HK-2 (cell line): ENCODE measurements around the gene OR2J2.
"Not testable (repeated sequence)": the region's sequence is repeated elsewhere in the genome, so short reads cannot be mapped to it uniquely, and the experiment has no call there.

ENCODE experiments used
- DNase-seq: peaks from one replicate; pipeline ENCODE4 v3.0.0-alpha.2; 2018; ENCODE audit not compliant: unreplicated experiment

Gene OR2J2

DNA sequence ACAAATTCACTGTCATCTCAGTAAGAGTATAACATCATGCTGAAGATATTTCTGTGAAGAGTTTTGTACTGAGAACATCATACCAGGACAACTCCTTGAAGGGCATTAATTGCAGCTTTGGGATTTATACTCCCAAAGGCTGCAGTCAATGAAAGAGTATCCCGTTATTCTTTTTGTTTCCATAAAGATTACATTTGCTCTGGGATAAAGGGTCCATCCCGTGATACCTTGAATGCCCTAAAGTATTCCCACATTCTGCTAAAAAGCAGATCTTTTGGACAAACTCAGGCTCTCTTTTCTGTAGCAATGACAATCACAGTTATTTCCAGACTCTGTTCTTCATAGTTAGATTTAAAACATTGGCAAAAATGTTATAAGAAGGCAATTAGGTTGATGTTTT is at the start of gene OR2J2:
Gene OR2J2, plus strand, starts transcription at position 301 of the 400 bp plus-strand sequence. CDS start 2,729 bp downstream, outside the sequence.
- not testable (repeated sequence) for DNase-seq

DNA sequence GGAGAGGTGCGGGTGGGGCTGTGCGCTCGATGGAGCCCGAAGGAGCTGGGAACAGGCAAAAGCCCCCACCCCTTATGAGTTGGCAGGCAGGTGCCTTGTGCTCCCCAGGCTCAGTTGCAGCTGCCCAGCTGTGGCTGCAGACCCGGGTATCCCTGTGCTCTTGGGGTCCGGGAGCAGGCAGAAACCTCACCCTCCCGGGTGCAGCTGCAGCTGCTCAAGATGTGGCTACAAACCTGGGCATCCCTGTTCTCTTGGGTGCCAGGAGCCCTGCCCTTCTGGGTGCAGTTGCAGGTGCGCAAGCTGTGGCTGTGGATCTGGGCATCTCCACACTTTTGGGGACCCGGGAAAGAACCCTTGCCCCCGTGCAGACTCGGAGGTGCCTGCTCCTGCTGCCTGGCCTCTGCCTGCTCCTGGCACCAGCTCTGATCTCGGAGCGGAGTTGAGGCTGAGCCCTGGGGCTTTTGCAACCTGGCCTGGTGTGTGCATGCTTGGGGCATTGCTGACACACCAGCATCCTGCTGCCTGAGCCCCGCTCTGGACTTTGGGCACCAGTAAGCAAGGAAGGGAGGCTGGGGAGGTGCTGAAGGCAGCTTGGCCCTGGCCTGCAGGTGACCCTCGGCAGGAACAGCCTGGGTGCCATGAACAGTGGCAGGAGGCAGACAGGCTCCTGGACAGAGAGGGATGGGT is 41.2 kb upstream of the OR2J2 start:
- no peak for DNase-seq

DNA sequence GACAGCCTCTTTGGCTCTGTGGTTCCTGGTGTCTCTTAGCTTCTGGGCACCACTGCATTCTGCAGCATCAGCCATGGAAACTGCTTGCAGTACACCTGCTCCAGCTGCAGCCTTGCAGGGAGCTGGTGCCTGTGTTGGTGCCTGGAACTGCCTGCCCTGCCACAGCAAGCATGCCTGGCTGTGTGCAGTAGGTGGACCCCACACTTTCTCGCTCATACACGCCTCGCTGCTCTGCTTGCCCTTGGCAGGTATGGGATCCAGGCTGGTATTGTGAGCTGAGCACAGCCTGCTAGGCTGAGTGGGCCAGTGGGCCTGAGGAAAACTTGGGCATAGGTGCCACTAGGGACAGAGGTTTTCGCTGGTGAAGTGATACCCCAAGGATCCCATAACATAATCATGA is 40.1 kb upstream of the OR2J2 start:
- DNase-seq: no peak

DNA sequence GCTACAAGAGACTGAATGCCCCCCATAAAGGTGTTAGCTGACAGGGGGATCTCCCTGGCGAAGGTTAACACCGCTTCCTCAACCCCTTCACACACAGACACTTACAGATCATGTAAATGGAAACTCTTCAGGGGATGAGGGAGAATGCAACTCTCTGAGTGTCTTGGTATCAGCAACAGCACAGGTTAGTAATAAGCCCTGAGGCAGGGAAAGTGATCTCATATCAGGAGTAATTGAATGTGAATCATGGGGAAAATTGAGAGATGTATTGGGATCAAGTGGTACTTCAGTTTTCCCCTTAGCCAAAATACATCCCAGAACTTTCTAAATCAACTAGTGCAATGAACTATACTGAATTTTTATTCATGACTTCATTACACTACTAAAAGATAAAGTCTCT is 39.0 kb upstream of the OR2J2 start:
- no peak for DNase-seq

DNA sequence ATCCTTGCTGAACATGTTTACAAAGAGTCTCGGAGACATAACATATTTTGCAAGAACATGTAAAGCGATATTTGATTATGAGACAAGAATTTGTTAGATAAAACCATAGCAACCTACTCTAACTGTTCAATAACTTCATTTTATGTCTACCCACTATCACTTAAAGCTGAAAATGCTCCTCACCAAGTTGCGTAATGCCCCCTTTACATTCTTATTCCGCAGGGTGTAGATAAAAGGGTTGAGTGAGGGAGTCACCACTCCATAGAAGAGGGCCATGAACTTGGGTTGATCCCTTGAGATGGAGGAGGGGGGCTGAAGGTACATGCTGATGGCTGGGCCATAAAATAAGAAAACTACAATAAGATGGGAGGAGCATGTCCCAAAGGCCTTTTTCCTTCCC is 33.0 kb upstream of the OR2J2 start:
- DNase-seq: no peak

DNA sequence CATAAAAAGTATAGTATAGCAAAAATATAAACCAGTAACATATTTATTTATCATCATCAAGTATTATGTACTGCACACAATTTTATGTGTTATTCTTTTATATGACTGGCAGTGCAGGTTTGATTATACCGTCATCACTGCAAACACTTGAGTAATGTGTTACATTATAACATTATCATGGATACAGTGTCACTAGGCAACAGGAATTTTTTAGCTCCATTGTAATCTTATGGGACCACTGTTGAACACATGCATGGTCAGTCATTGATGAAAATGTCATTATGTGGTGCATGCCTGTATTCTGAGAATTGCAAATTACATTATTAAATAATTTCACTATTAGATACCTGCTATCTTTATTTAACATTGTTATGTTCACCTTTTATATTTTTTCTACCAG is 29.1 kb upstream of the OR2J2 start:
- DNase-seq: no peak

DNA sequence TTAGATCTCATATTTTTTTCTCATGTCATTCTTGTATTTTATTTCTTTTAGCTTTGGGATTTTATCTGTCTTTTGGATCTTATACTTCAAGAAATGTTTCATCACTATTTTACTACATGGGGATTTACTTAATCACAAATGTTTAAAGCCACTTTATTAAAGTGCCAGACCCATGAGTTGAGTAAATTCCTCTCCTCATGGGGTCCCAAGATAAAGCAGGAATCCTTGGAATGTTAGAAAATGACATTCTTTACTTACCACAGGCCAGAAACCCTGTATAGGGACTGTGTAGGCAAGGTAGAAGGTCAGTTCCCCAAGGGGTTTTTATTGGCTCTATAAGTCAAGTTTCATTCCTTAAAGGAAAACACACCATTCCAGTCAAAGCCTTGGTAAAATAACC is 28.4 kb upstream of the OR2J2 start:
- no peak for DNase-seq

DNA sequence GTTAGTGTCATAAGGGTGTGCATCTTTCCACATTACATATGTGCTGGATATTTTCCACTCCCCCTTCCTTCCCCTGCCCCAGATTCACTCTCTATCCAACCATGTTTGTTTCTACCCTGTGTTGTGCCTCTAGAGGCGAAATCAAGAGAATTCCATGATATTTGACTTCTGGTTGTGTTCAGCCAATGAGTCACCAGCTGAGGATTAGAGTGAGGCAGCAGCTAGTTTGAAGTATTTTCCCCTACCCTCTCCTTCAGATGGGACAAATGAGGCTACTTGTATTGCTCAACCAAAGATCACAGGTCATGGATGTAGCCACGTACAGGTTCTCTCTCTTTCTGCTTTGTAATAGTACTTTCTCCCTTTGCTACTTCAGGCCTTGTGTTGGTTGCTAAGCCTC is 24.5 kb upstream of the OR2J2 start:
- DNase-seq: no peak

DNA sequence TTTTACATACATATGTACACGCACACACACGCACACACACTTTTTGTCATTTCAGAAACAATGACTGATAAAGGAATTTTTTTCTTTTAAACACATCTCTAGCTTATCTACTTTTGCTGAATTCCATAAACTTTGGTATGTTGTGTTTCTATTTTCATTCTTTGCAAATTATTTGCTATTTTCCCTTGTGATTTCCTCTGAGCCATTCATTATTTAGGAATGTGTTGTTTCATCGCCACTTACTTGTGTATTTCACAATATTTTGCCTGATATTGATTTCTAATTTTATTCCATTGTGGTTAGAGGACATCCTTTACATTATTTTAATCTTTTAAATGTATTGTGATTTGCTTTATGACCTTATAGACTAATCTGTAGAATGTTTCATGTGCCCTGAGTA is 23.6 kb upstream of the OR2J2 start:
- no peak for DNase-seq

DNA sequence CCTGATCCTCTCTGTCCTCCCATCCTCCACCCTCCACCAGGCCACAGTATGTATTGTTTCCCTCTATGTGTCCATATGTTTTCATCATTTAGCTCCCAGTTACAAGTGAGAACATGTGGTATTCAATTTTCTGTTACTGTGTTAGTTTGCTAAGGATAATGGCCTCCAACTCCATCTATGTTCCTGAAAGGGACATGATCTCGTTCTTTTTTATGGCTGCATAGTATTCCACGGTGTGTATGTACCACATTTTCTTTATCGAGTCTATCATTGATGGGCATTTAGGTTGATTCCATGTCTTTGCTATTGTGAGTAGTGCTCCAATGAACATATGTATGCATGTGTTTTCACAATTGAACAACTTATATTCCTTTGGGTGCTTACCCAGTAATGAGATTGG is 21.3 kb upstream of the OR2J2 start:
- not testable (repeated sequence) for DNase-seq

DNA sequence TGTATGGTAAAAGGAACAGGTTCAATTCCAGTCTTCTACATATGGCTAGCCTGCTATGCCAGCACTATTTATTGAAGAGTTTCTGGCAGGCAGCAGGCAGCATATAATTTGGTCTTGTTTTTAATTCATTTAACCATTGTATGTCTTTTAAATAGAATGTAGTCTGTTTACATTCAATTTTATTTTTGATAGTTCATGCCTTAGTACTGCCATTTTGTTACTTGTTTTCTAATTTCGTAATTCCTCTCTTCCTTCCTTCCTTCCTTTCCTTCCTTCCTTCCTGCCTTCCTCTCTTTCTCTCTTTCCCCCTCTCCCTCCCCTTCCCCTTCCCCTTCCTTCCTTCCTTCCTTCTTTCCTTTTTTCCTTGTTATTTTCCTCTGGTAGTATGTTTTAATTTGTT is 17.6 kb upstream of the OR2J2 start:
- no peak for DNase-seq

DNA sequence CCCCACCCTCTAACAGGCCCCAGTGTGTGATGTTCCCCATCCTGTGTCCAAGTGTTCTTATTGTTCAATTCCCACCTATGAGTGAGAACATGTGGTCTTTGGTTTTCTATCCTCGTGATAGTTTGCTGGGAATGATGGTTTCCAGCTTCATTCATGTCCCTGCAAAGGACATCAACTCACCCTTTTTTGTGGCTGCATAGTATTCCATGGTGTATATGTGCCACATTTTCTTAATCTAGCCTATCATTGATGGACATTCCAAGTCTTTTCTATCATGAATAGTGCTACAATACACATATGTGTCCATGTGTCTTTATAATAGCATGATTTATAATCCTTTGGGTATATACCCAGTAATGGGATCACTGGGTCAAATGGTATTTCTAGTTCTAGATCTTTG is 15.5 kb upstream of the OR2J2 start:
- not testable (repeated sequence) for DNase-seq

DNA sequence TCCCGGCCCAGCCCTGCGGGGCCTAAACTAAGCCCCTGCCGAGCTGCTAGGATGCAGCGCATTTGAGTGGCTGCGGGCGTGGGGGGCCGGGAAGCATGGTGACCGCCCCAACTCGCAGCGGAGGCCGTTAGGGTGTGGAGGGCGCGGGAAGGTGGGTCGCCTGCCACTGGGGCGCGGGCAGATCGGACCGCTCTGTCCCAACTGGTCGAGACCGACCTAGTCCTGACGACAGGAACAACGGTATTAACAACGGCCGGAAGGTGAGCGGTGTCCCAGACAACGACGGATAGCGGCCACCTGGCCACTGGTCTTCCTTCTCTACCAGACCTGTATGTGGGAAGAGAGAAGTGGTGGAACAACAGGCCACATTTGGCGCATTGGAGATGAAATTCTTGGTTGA is 10.8 kb upstream of the OR2J2 start:
- DNase-seq: not testable (repeated sequence)

DNA sequence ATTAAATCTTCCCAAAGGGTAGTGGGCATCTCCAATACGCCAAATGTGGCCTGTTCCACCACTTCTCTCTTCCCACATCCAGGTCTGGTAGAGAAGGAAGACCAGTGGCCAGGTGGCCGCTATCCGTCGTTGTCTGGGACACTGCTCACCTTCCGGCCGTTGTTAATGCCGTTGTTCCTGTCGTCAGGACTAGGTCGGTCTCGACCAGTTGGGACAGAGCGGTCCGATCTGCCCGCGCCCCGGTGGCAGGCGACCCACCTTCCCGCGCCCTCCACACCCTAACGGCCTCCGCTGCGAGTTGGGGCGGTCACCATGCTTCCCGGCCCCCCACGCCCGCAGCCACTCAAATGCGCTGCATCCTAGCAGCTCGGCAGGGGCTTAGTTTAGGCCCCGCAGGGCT is 5.1 kb upstream of the OR2J2 start:
- DNase-seq: not testable (repeated sequence)

DNA sequence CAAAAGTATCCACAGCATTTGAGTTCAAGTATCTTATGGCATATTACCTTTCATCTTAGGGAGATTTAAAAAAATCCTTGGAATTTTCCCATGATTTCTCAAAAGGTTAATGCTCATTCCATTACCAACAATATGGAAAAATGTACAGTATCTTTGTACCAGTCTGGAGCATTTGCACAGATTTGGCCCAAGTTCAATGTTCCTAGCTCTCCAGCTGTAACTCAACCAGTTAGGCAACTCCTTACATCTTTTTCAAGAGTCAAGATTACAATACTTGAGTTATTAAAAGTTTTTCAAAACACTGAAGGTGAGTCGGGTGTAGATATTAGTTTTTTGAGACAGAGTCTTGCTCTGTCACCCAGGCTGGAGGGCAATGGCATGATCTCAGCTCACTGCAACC is 1.0 kb downstream of the OR2J2 start:
- DNase-seq: no peak

DNA sequence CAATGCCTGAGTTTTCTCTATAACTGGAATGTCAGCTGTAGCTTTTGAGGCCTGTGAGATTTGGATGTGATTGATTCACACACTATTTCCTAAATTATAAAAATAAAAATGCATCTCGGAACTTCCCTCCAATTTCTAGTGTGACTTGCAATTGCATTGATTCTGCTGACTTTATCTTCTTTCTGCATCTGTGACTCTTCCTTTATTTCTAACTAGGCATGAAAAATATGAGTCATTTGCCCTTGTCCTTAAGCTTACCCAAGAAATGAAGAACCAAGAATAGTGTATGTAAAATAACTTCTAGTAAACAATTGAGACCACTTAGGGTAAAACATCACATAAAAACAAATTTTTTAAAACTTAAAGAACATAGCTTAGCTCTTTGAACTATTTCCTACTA is 12.9 kb downstream of the OR2J2 start:
- DNase-seq: no peak

DNA sequence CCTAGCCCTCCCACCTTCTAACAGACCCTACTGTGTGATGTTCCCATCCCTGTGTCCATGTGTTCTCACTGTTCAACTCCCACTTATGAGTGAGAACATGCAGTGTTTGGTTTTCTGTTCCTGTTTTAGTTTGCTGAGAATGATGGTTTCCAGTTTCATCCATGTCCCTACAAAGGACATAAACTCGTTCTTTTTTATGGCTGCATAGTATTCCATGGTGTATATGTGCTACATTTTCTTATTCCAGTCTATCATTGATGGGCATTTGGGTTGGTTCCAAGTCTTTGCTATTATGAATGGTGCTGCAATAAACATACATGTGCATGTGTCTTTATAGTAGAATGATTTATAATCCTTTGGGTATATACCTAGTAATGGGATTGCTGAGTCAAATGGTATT is 18.0 kb downstream of the OR2J2 start:
- not testable (repeated sequence) for DNase-seq

DNA sequence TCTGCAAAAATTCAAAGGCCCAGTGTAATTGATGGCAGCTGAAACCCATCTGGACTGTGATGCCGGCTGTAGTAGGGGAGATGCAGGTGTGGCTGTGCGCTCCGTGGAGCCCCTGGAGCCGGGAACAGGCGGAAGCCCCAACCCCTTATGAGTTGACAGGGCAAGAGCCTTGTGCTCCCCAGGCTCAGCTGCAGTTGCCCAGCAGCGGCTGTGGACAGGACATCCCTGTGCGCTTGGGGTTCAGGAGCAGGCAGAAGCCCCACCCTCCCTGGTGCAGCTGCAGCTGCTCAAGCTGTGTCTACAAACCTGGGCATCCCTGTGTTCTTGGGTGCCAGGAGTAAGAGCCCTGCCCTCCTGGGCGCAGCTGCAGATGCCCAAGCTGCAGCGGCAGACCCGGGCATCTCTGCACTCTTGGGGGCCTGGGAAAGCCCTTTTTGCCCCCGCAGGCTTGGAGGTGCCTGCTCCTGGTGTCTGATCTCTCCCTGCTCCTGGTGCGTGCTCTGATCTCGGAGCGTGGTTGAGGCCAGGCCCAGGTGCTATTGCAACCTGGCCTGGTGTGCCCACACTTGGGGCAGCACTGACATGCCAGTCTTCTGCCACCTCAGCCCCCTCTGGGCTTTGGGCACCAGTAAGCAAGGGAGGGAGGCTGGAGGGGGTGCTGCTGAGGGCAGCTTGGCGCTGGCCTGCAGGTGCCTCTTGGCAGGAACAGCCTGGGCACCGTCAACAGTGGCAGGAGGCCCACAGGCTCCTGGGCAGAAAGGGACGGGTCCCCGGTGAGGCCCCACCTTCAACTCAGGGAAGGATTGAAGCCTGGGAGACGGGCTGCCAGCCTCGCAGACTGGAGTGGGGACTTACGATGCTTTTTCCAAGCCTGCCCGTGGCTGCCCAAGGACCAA is 30.3 kb downstream of the OR2J2 start:
- no peak for DNase-seq

DNA sequence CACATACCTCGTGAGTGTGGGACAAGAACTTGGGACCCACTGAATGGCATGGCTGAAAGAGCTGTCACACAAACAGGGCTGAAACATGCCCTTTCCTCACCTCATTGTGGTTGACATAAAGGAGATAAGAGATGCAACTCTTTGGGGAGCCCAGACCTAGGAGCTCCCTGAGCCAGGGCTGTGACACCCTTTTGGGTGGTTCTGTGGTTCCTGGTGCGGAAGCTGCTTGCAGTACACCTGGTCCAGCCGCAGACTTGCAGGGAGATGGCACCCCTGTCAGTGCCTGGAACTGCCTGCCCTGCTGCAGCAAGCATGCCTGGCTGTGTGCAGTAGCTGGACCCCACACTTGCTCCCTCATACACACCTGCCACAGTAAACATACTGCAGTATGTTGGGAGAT is 31.3 kb downstream of the OR2J2 start:
- DNase-seq: no peak

DNA sequence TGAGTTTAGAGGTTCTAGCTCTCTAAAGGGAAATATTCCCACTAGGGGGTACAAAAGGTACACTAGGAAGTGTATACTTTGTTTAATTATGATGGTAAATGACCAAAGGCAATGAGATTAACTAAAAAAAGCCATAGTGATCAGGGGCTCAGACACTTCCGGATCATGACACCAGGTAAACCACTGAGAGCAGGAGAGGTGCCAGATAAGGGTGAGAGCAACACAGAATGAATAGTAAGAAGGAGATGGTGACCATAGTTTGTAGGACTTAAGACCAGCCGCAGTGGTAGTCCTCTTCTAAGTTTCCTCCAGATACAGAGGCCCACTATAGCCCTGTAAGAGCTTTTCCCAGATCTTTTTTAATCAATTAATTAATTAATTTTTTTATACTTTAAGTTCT is 40.8 kb downstream of the OR2J2 start:
- DNase-seq: no peak

DNA sequence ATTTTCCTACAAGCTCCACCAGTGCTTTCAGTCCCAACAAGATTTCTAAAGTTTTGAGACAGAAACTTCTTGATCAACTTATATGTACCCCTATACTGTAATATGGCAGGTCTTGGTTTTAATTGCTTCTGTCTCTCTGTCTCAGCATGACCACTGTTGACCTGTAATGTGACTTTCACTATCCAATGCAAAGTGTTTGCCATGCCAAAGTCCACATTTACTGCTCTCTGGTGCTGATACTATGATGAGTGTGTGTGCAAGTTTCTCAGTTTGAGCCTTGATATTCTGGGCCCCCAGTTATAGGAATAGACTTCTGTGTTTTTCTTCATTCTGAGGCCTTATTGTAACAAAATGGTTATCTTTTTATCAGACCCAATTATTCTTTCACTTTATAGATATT is 45.8 kb downstream of the OR2J2 start:
- no peak for DNase-seq

DNA sequence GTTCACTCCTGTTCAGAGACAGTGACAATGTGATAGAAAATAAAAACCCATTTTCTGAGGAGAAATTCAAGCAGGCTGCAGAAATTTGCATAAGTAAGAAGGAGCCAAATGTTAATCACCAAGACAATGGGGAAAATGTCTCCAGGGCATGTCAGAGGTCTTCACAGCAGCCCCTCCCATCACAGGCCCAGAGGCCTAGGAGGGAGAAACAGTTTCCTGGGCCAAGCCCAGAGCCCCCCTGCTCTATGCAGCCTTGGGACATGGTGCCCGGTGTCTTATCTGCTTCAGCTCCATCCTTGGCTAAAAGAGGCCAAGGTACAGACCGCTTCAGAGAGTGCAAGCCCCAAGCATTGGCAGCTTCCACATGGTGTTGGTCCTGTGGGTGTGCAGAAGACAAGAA is 46.5 kb downstream of the OR2J2 start:
- not testable (repeated sequence) for DNase-seq

DNA sequence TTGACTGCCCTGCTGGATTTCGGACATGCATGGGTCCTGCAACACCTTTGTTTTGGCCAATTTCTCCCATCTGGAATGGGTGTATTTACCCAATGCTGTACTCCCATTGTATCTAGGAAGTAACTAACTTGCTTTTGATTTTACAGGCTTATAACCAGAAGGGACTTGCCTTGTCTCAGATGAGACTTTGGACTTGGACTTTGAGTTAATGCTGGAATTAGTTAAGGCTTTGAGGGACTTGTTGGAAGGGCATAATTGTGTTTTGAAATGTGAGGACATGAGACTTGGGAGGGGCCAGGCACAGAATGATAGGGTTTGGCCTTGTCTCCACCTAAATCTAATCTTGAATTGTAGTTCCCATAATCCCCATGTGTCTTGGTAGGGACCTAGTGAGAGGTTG is 47.3 kb downstream of the OR2J2 start:
- DNase-seq: not testable (repeated sequence)
